ENCODE results near the gene GAL3ST3.
"Not testable (repeated sequence)": the region's sequence is repeated elsewhere in the genome, so short reads cannot be mapped to it uniquely, and the experiment has no call there.

Gene GAL3ST3

DNA sequence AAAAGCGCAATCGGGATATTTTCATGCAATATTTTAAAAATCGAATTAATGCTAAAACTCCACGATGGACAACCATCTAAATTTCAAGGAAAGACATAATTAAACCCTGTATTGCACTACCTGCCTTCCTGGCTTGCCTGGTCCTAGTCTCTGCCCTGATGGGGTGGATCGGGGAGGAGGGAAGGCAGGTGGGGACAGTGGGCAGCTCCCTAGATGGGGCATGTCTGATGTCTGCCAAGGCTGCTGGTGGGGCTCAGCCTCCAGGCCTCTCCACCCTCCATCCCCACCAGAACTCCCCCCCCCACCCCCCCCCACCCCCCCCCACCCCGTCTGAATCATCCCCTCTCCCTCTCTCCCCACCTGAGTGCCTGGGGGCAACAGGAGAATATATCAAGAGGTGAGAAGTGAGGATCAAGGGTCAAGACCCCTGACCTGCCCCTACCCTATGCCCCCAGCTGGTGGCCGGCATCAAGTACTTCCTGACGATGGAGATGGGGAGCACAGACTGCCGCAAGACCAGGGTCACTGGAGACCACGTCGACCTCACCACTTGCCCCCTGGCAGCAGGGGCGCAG is 36.5 kb downstream of the GAL3ST3 start:
- H3K4me3 ChIP-seq (ENCODE audit: low read length) = no peak overlapping the region
- H3K36me3 ChIP-seq (ENCODE audit: control insufficient read depth, low read length) = no peaks in the 10 kb centered on the region
- H3K27me3 ChIP-seq (ENCODE audit: control insufficient read depth, low read length) = 0 out of 2 replicates have a peak, but pooled peaks cover 5% of the 10 kb centered on the region
- no peak overlapping the region for H3K27ac ChIP-seq (ENCODE audit: low read depth, low read length)
- TF ChIP-seq, protein P1, sequence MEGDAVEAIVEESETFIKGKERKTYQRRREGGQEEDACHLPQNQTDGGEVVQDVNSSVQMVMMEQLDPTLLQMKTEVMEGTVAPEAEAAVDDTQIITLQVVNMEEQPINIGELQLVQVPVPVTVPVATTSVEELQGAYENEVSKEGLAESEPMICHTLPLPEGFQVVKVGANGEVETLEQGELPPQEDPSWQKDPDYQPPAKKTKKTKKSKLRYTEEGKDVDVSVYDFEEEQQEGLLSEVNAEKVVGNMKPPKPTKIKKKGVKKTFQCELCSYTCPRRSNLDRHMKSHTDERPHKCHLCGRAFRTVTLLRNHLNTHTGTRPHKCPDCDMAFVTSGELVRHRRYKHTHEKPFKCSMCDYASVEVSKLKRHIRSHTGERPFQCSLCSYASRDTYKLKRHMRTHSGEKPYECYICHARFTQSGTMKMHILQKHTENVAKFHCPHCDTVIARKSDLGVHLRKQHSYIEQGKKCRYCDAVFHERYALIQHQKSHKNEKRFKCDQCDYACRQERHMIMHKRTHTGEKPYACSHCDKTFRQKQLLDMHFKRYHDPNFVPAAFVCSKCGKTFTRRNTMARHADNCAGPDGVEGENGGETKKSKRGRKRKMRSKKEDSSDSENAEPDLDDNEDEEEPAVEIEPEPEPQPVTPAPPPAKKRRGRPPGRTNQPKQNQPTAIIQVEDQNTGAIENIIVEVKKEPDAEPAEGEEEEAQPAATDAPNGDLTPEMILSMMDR (IDR thresholded peaks at IDR 0.05; ENCODE audit: low read depth, low read length, poor library complexity, severe bottlenecking) = no peak
- TF ChIP-seq EZH2phosphoT487 (IDR thresholded peaks at IDR 0.05; ENCODE audit: borderline replicate concordance, low read length) = no peak
- H3K79me2 ChIP-seq (ENCODE audit: control insufficient read depth, low read length) = no peaks in the 10 kb centered on the region
- no peaks in the 10 kb centered on the region for H3K9me3 ChIP-seq (ENCODE audit: control insufficient read depth, insufficient read depth, low read length)
- no peaks in the 10 kb centered on the region for H3F3A ChIP-seq (ENCODE audit: control insufficient read depth, insufficient read depth)
- H4K20me1 ChIP-seq (ENCODE audit: control insufficient read depth, insufficient read depth, low read depth, low read length) = no peaks in the 10 kb centered on the region
- no peaks in the 10 kb centered on the region for H3K9me2 ChIP-seq (replicated peaks; ENCODE audit: control insufficient read depth, low read length)
- H3K4me2 ChIP-seq (ENCODE audit: low read length) = no peak overlapping the region
- no peaks in the 10 kb centered on the region for H3K4me1 ChIP-seq (ENCODE audit: control insufficient read depth, low read length)

DNA sequence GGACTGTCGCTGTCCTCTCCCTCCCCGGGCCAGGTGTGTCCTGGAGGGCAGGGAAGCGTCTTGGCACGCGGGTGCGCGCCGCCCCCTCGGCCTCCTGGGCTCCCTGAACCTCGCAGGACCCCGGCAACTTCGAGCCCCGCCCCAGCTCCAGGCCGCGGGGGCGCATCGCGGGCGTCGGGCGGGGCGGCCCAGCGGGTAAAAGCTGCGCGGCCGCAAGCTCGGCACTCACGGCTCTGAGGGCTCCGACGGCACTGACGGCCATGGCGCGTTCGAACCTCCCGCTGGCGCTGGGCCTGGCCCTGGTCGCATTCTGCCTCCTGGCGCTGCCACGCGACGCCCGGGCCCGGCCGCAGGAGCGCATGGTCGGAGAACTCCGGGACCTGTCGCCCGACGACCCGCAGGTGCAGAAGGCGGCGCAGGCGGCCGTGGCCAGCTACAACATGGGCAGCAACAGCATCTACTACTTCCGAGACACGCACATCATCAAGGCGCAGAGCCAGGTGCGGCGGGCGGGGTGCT is 37.1 kb downstream of the GAL3ST3 start, which contains the start of gene CST6:
Gene CST6, plus strand, starts transcription at position 224 of the 519 bp plus-strand sequence. Its CDS starts 37 bp downstream, at position 261.
- no peaks in the 10 kb centered on the region for H4K20me1 ChIP-seq (ENCODE audit: control insufficient read depth, insufficient read depth, low read depth, low read length)
- H3K9me3 ChIP-seq (ENCODE audit: control insufficient read depth, insufficient read depth, low read length) = no peaks in the 10 kb centered on the region
- no peaks in the 10 kb centered on the region for H3K36me3 ChIP-seq (ENCODE audit: control insufficient read depth, low read length)
- no peaks in the 10 kb centered on the region for H3F3A ChIP-seq (ENCODE audit: control insufficient read depth, insufficient read depth)
- no peak within 1 kb of the TSS for H3K27ac ChIP-seq (ENCODE audit: low read depth, low read length)
- H3K4me3 ChIP-seq (ENCODE audit: low read length) = no peak within 1 kb of the TSS
- no peaks in the 10 kb centered on the region for H3K79me2 ChIP-seq (ENCODE audit: control insufficient read depth, low read length)
- H3K27me3 ChIP-seq (ENCODE audit: control insufficient read depth, low read length) = 0 out of 2 replicates have a peak, but pooled peaks cover 5% of the 10 kb centered on the region
- H3K4me2 ChIP-seq (ENCODE audit: low read length) = no peak within 1 kb of the TSS
- no peak for TF ChIP-seq EZH2phosphoT487 (IDR thresholded peaks at IDR 0.05; ENCODE audit: borderline replicate concordance, low read length)
- TF ChIP-seq, protein P1 (IDR thresholded peaks at IDR 0.05; ENCODE audit: low read depth, low read length, poor library complexity, severe bottlenecking) = no peak
- no peaks in the 10 kb centered on the region for H3K9me2 ChIP-seq (replicated peaks; ENCODE audit: control insufficient read depth, low read length)
- no peaks in the 10 kb centered on the region for H3K4me1 ChIP-seq (ENCODE audit: control insufficient read depth, low read length)

DNA sequence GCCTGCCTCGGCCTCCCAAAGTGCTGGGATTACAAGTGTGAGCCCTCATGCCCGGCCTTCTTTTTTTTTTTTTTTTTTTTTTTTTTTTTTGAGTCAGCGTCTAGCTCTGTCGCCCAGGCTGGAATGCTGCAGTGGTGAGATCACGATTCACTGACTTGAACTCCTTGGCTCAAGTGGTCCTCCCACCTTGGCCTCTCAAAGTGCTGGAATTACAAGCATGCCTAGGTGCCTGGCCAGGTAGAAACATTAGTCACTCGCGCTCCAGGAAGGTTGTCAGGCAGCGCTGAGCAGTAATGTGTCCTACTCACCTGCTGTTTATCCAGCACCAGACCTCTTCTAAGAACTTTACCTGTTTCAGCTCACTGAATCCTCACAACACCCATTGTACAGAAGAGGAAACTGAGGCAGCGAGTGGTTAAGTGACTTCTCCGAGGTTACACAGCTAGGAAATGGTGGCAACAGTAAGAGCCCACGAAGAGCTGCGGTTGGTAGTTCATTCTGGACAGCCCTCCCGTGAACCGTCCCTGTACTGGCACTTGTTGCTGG is 37.6 kb downstream of the GAL3ST3 start:
- Histone ChIP-seq H3K27me3 (ENCODE audit: control insufficient read depth, low read length) (0 out of 2 replicates have a peak, but pooled peaks cover 5% of the 10 kb centered on the region), H3K4me3 (ENCODE audit: low read length) (no peak overlapping the region), H3K27ac (ENCODE audit: low read depth, low read length) (no peak overlapping the region), H3K4me1 (ENCODE audit: control insufficient read depth, low read length) (no peaks in the 10 kb centered on the region), H3K9me3 (ENCODE audit: control insufficient read depth, insufficient read depth, low read length) (no peaks in the 10 kb centered on the region), H3K79me2 (ENCODE audit: control insufficient read depth, low read length) (no peaks in the 10 kb centered on the region), H3K36me3 (ENCODE audit: control insufficient read depth, low read length) (no peaks in the 10 kb centered on the region), H3F3A (ENCODE audit: control insufficient read depth, insufficient read depth) (no peaks in the 10 kb centered on the region; the same call in 1 of the 2 replicates), H3K9me2 (replicated peaks; ENCODE audit: control insufficient read depth, low read length) (no peaks in the 10 kb centered on the region), H4K20me1 (ENCODE audit: control insufficient read depth, insufficient read depth, low read depth, low read length) (no peaks in the 10 kb centered on the region), H3K4me2 (ENCODE audit: low read length) (no peak overlapping the region)
- TF ChIP-seq EZH2phosphoT487 (IDR thresholded peaks at IDR 0.05; ENCODE audit: borderline replicate concordance, low read length) = no peak
- TF ChIP-seq, protein P1 (IDR thresholded peaks at IDR 0.05; ENCODE audit: low read depth, low read length, poor library complexity, severe bottlenecking) = no peak

DNA sequence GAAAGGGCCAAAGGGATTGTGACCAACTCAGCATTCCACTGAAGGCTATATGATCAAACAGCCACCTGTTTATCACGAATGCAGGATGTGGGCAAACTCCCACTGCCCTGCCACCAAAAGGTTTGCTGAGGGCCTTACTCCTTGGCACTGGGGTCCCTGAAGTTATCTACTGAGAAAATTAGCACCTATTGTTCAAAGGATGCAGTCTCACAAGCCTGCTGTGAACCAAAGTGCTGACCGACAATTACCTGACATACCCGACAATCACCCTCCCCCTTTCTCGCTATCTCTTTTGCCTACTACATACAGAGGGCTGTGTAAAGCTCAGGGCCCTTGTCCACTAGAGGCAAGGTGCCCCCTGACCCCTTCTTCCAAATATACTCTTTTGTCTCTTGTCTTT is 38.9 kb downstream of the GAL3ST3 start:
- not testable (repeated sequence) for H3K4me2 ChIP-seq (ENCODE audit: low read length); H3K9me3 ChIP-seq (ENCODE audit: control insufficient read depth, insufficient read depth, low read length); H3K27ac ChIP-seq (ENCODE audit: low read depth, low read length); H3K79me2 ChIP-seq (ENCODE audit: control insufficient read depth, low read length); H3K27me3 ChIP-seq (ENCODE audit: control insufficient read depth, low read length); H4K20me1 ChIP-seq (ENCODE audit: control insufficient read depth, insufficient read depth, low read depth, low read length); H3K4me1 ChIP-seq (ENCODE audit: control insufficient read depth, low read length); H3K9me2 ChIP-seq (replicated peaks; ENCODE audit: control insufficient read depth, low read length); H3K4me3 ChIP-seq (ENCODE audit: low read length); H3F3A ChIP-seq (ENCODE audit: control insufficient read depth, insufficient read depth)
- peaks cover 10% of the 10 kb centered on the region for H3K36me3 ChIP-seq (ENCODE audit: control insufficient read depth, low read length)
